GM12865 (cell line): ENCODE data around the gene ABHD5.
"Not testable (repeated sequence)": the region's sequence is repeated elsewhere in the genome, so short reads cannot be mapped to it uniquely, and the experiment has no call there.

Experiments
- DNase-seq: peaks from one replicate; pipeline ENCODE4 v3.0.0; 2010; ENCODE audit warnings: low read depth
- H3K4me3 ChIP-seq: 2 replicates; pipeline ENCODE4 v1.5.1; 2011; ENCODE audit warnings: mild to moderate bottlenecking, low read depth, low read length, control low read depth
- CTCF ChIP-seq: IDR thresholded peaks from 2 replicates; pipeline ENCODE4 v1.5.1; 2011; ENCODE audit warnings: low read length, control low read depth, low read depth, inconsistent platforms; ENCODE audit not compliant: insufficient read depth; ENCODE audit errors: missing control alignments

Gene ABHD5

GRCh38 chr3:43676441-43676840 is 14.3 kb upstream of the ABHD5 start:
- DNase-seq: no peak

GRCh38 chr3:43678375-43678774 is 12.4 kb upstream of the ABHD5 start:
- not testable (repeated sequence) for DNase-seq, H3K4me3 ChIP-seq

More at GRCh38 chr3:43676441-43676840, 14.3 kb upstream of the ABHD5 start:
- no peak overlapping the region for H3K4me3 ChIP-seq
- TF ChIP-seq CTCF: no peak

- DNase-seq, H3K4me3 ChIP-seq: not testable (repeated sequence)
Measured at GRCh38 chr3:43678887-43679449, 11.8 kb upstream of the ABHD5 start.

- H3K4me3 ChIP-seq, DNase-seq: not testable (repeated sequence)
Measured at GRCh38 chr3:43680857-43681256, 9.9 kb upstream of the ABHD5 start.

GRCh38 chr3:43684944-43685343 is 5.8 kb upstream of the ABHD5 start:
- no peak for TF ChIP-seq CTCF
- no peak for DNase-seq

GRCh38 chr3:43685921-43686320 is 4.8 kb upstream of the ABHD5 start:
- no peak for DNase-seq
- no peak for TF ChIP-seq CTCF
- no peak overlapping the region for H3K4me3 ChIP-seq

More at GRCh38 chr3:43684944-43685343, 5.8 kb upstream of the ABHD5 start:
- no peak overlapping the region for H3K4me3 ChIP-seq

GRCh38 chr3:43686333-43686699 is 4.4 kb upstream of the ABHD5 start:
- no peak for TF ChIP-seq CTCF
- no peak for DNase-seq
- no peak overlapping the region for H3K4me3 ChIP-seq

- H3K4me3 ChIP-seq: no peak overlapping the region
- no peak for DNase-seq
- TF ChIP-seq CTCF: no peak
Measured at GRCh38 chr3:43686700-43687498, 3.8 kb upstream of the ABHD5 start.

- TF ChIP-seq CTCF: no peak
- no peak for DNase-seq
- no peak overlapping the region for H3K4me3 ChIP-seq
Measured at GRCh38 chr3:43687499-43687811, 3.3 kb upstream of the ABHD5 start.
